ENCODE measurements around the gene HERPUD2.
"Not testable (repeated sequence)": the region's sequence is repeated elsewhere in the genome, so short reads cannot be mapped to it uniquely, and the experiment has no call there.

Gene HERPUD2

GRCh38 chr7:35584990-35585389 is 109.9 kb downstream of the HERPUD2 start:
- Histone ChIP-seq H3F3A (ENCODE audit: control insufficient read depth, insufficient read depth) (no peaks in the 10 kb centered on the region), H3K9me2 (replicated peaks; ENCODE audit: control insufficient read depth, low read length) (no peaks in the 10 kb centered on the region), H3K4me1 (ENCODE audit: control insufficient read depth, low read length) (no peaks in the 10 kb centered on the region), H3K36me3 (ENCODE audit: control insufficient read depth, low read length) (no peaks in the 10 kb centered on the region), H3K27me3 (ENCODE audit: control insufficient read depth, low read length) (peaks cover 40% of the 10 kb centered on the region), H3K4me3 (ENCODE audit: low read length) (no peak overlapping the region), H3K27ac (ENCODE audit: low read depth, low read length) (no peak overlapping the region), H3K79me2 (ENCODE audit: control insufficient read depth, low read length) (no peaks in the 10 kb centered on the region), H4K20me1 (ENCODE audit: control insufficient read depth, insufficient read depth, low read depth, low read length) (no peaks in the 10 kb centered on the region), H3K9me3 (ENCODE audit: control insufficient read depth, insufficient read depth, low read length) (no peaks in the 10 kb centered on the region), H3K4me2 (ENCODE audit: low read length) (no peak overlapping the region)
- TF ChIP-seq EZH2phosphoT487 (IDR thresholded peaks at IDR 0.05; ENCODE audit: borderline replicate concordance, low read length): no peak
- no peak for TF ChIP-seq CTCF (IDR thresholded peaks at IDR 0.05; ENCODE audit: low read depth, low read length, poor library complexity, severe bottlenecking)

GRCh38 chr7:35584533-35584932 is 110.4 kb downstream of the HERPUD2 start:
- H3K27me3 ChIP-seq (ENCODE audit: control insufficient read depth, low read length): peaks cover 36% of the 10 kb centered on the region
- not testable (repeated sequence) for H3K9me3 ChIP-seq (ENCODE audit: control insufficient read depth, insufficient read depth, low read length); H3K9me2 ChIP-seq (replicated peaks; ENCODE audit: control insufficient read depth, low read length); H3F3A ChIP-seq (ENCODE audit: control insufficient read depth, insufficient read depth); H3K36me3 ChIP-seq (ENCODE audit: control insufficient read depth, low read length); H3K4me2 ChIP-seq (ENCODE audit: low read length); H3K79me2 ChIP-seq (ENCODE audit: control insufficient read depth, low read length); H4K20me1 ChIP-seq (ENCODE audit: control insufficient read depth, insufficient read depth, low read depth, low read length); H3K27ac ChIP-seq (ENCODE audit: low read depth, low read length); H3K4me3 ChIP-seq (ENCODE audit: low read length); H3K4me1 ChIP-seq (ENCODE audit: control insufficient read depth, low read length)
